Measurements from ENCODE around the gene CAMK2B.
A peak's percentile ranks its signal among the peaks of the same experiment; 100 is the strongest.

The CAMK2B gene

GRCh38 chr7:44286618-44287487 lies 38.5 kb downstream of the CAMK2B start:
- DNase-seq: no peak

- no peak for DNase-seq
Observed at GRCh38 chr7:44286182-44286617, 39.2 kb downstream of the CAMK2B start.

GRCh38 chr7:44285561-44285960 lies 39.8 kb downstream of the CAMK2B start:
- DNase-seq: peak; percentile 26

DNA sequence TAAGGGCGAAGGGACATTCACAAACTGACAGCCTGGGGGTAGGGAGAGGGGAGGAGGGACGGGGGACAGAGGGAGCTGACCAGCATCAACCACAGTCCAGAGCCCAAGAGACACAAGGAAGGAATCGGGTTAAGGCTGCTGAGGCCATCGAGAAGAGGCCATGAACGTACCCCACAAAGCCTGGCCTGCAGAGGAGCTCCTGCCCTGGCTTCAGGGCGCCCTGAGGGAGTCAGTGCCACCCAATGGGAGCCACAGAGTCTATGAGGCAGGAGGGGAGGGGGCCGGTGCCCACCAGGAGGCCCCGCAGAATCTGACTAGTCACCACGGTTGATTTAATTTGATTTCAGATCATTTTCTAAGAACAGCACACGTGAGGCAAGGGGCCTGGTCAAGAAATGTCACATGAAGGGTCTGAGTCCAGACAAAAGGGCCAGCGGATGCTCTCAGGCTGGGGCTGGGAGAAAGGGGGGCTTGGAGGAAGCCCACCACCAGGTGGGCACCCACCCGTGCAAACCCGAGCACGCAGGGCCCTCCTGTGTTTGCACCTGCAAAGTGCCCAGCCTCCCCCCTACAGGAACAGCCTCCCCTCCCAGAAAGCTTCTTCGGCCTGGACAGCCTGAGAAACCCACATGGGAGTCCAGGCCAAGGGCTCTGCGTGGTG lies 40.4 kb downstream of the CAMK2B start:
- peak; percentile 21 for DNase-seq

- no peak for DNase-seq
Observed at GRCh38 chr7:44284216-44284615, 41.2 kb downstream of the CAMK2B start.

- DNase-seq: peak; percentile 34
Observed at GRCh38 chr7:44283381-44284211, 41.8 kb downstream of the CAMK2B start.

DNA sequence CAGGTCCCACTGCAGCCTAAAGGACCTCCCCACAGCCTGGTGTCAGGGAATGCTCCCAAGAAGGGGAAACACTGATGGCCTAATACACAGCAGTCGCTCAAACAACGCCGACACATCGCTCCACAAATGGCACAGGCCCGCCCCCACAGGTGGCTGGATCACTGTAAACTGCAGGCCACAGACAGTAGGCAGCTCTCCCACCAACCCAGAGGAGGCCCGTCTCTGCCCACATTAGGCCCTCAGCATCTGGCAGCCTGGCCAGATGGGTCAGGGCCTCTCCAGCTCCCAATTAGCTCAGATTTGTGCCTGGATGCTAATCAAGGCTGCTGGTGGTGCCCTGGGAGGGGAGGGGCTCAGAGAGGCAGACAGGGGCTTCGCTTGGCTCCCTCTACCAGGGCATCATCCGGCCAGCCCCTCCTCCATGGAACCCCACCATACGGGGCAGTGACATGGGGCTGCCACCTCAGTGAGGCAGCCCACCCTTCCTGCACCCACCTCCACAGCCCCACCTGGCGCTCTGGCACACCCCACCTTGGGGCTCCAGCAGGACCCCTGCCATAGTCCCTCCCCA lies 42.7 kb downstream of the CAMK2B start:
- peak; percentile 35 for DNase-seq

DNA sequence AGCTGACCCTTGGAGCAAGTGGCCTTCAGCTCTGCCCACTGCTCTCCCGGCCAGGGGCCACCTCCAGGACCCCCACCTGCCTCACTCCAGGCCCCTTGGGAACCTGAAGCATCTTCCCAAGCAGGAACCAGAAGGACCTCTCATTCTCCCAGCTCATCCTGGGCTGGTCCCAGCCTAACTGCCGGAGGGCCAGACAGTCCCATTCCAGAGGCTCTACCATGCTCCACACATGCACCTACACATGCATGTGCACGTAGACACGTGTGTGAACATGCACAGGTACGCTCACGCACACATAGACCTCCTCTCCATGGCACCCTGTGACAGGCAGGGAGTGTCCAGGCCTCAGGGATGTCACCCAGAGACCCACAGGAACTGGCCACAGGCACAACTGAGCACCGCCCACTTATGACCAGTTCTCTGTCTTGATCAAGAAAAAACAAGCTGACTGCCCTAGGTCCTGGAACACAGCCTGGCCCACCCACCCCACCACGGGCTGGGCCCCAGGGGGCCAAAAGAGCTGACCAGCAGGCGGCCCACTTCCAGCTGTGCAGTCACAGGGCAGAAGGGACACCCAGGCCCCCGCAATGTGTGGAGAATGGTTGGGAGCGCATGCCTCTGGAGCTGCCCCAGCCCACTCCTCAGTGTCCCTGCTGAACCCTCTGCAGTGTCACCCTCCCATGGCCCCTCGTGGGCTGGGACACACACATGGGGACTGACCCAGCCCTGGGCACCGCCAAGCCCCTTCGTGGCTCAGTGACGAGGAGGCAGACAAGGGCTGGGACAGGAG lies 43.4 kb downstream of the CAMK2B start:
- peak; percentile 25 for DNase-seq

DNA sequence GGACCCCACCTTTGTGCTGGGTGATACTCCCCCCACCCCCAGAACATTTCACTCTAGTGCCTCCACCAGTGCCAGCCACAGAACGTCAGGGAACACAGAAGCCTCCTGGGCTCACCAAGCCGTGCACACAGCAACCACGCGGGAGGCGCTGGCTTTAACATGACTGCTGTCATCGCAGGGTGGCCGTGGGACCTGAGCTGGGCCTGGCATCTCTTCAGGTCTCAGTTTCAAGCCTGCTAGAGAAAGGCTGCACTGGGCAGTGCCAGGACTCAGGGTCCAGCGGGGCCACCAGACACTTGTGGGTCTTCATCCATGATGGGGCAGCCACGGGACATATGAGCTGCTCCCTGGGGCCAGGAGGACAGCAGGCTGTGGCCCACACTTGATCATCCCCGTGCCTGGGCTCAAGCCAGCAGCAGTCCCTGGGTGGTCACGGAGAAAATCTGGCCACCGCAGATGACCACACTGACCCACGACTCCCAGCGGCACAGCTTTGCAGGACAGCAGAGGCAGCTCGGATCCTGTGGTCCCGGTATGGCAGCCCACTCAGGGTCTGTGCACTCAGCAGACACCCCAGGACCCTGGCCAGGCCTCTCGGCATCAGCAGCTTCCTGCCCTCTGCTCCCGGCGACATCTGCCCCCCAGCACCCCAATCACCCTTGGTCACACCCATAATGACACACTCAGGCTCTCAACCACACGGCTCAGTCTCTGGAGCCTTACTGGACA lies 44.2 kb downstream of the CAMK2B start:
- peak; percentile 20 for DNase-seq

DNA sequence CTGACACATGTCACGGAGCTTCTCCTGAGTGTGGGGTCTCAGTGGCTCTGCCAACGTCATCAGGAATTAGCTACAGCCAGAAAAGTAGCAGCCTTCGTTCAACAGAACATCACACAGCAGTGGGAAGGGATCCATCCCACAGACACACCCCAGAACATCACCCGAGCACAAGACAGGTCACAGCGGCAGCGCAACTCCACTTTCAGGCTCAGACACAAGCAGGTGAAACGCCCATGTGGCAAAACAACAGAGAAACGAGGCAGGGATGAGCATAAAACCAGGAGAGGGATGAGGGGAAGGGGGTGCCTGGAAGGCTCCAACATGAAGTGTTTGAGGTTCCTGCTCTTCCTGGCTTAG lies 44.8 kb downstream of the CAMK2B start:
- no peak for DNase-seq

DNA sequence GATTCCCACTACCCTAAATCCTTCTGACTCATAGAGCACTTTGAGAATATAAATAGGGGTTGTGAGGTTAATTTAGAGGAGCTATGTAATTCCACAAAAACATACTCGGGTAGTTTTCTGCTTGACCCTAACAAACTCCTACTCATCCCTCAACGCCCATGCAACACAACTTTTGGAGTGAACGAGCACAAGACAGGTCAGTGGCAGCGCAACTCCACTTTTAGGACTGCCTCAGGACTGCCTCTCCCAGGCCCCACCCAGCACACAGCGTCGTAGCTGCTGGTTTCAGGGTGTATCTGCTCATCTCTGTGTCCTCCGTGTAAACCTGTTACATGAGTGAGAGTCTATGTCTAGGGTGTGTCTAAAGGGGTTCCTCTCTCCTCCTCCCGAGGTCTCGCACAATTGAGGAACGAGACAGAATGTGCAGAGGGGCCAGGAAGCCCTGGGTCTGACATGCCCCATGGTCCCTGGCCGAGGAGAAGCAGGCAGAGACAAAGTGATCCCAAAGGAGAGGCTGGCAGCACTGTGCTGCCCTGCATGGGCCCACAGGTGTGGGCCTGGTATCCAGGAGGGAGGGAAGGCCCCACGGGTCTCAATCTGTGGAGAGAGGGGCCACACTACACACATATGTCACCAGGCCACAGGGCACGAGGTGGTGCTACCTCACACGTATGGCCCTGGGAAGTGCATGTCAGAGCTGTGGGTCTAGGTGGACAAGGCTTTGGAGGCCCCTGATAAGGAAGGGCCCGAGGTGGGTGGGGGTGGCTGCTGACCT lies 45.5 kb downstream of the CAMK2B start:
- DNase-seq: peak; percentile 23

GRCh38 chr7:44279286-44279685 lies 46.1 kb downstream of the CAMK2B start:
- DNase-seq: no peak

GRCh38 chr7:44278451-44279161 lies 46.8 kb downstream of the CAMK2B start:
- peak; percentile 19 for DNase-seq

- peak; percentile 41 for DNase-seq
Observed at GRCh38 chr7:44277851-44278250, 47.5 kb downstream of the CAMK2B start.

DNA sequence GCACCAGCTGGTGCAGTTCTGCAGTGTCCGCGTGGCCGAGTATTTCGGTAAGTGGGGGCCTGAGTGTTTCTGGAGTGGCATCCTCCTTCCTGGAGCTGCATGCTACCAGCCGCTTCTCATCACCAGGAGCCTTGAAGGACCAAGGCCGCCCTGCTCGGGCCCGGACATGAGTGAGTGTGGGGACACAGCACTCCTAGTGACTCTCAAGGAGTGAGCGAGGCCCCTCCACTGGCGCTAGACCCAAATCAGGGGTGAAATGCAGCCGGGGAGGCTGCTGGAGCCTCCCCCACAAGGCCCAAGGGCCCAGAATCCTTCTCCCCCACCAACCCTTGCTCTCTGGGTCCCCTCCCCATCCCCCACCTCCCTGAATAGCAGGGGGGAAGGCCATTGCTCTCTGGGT lies 48.0 kb downstream of the CAMK2B start:
- peak; percentile 25 for DNase-seq

GRCh38 chr7:44276571-44277221 lies 48.7 kb downstream of the CAMK2B start:
- DNase-seq: peak; percentile 31

DNA sequence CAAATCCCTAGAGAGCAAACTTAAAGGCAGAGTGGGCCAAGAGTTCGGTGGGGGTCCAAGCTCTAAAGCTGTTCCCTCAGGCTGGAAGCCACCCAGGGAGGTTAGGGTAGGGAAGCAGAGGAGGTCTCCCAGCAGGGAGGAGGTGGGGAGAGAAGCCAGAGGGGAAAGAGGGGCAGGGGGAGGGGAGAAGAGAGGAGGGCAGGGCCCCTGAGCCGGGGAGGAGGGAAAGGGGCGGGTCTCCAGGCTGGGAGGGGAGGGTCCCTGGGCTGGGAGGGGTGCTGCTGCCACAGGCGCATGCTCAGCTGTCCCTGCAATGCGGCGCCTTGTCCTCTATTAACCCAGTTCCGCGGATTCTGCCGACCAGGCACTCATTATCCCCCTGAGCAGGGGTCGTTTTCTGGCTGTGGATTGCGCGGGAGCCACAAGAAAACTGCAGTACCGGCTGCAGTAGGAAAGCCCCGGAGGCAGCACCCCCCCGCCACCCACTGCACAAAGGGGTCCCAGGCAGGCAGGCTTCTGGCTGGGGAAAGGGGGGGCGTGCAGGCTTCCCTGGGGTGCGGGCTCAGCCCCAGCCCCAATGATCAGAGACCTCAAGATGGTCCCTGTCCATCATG lies 49.3 kb downstream of the CAMK2B start:
- peak; percentile 68 for DNase-seq

DNA sequence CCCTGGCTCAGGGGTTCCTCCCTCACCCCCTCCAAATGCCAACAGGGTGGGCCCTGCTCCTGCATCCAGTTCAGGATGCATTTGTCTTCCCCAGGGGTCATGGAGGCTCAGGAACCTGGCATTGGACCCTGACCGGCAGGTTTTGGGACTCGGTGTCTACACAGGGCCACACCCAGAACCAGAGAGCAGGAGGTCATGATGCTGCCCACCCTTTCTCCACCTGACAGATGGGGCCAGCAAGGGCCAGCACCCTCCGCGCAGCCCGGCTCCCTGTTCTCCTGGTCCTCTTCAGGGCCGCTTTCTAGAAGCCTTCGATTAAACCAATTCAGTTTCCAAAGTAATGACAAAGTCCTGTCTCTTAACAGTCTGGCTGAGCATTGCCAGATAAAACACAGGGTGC lies 50.2 kb downstream of the CAMK2B start:
- no peak for DNase-seq

DNA sequence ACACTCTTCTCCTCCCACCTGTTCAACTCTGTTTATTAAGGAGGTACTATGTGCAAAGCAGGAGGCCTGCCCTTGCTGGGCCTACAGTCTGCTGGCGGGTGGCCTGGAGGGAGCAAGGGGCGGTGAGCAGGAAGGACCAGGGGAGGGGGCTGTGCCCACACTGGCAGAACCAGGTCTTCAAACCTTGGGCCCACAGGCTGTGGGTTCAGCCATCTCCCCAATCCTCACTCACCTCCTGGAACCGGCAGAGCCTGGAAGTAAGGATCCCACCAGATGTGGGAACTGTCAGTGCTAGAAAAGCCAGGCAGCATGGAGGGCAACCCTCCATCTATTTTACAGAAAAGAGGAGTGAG lies 50.8 kb downstream of the CAMK2B start:
- DNase-seq: no peak

Measured in right forelimb (tissue), 1 donor.